Measurements from ENCODE around the gene INSYN2B.

Gene INSYN2B

DNA sequence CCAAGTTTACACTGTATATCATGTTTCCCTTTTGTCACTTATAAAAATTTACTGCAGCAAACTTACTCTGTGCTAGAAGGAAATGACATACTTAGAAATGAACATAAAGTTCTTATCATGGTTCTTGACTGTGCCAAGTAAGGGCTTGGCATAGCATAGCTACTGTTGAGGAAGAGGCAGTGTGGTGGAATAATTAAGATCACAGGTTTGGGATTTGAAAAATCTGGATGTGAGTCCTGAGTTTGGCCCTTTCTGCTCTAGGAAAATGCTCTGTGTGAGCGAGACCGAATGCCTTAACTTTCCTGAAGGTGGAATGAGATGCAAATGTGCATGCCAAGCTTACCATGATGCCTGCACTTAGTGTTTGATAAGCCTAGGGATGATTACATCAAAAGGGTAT, 99.5 kb downstream of the INSYN2B start:
- Histone ChIP-seq H3K36me3 (ENCODE audit: insufficient read depth, low read length) (0 out of 2 replicates have a peak, but pooled peaks cover 9% of the 10 kb centered on the region), H3K9me2 (ENCODE audit: low read depth, low read length) (no peaks in the 10 kb centered on the region), H3K79me2 (ENCODE audit: insufficient read depth, low read length) (no peaks in the 10 kb centered on the region), H4K20me1 (ENCODE audit: insufficient read depth, low read length) (no peaks in the 10 kb centered on the region), H3K9me3 (ENCODE audit: low read length) (no peaks in the 10 kb centered on the region), H3K27me3 (ENCODE audit: insufficient read depth, low read length) (no peaks in the 10 kb centered on the region), H3K9ac (ENCODE audit: low read length) (no peak overlapping the region), H3K4me1 (ENCODE audit: insufficient read depth, low read length, severe bottlenecking) (no peaks in the 10 kb centered on the region), H2AFZ (ENCODE audit: low read length) (no peak overlapping the region), H3F3A (ENCODE audit: insufficient read depth, low read length) (no peaks in the 10 kb centered on the region), H3K27ac (ENCODE audit: low read depth, low read length, poor library complexity, severe bottlenecking) (no peak overlapping the region), H3K4me3 (ENCODE audit: low read depth, low read length, poor library complexity, severe bottlenecking) (no peak overlapping the region), H3K4me2 (ENCODE audit: low read length) (no peak overlapping the region)
- TF ChIP-seq EZH2 (IDR thresholded peaks at IDR 0.05; ENCODE audit: borderline replicate concordance, low read length), result no peak
- TF ChIP-seq, protein P1, sequence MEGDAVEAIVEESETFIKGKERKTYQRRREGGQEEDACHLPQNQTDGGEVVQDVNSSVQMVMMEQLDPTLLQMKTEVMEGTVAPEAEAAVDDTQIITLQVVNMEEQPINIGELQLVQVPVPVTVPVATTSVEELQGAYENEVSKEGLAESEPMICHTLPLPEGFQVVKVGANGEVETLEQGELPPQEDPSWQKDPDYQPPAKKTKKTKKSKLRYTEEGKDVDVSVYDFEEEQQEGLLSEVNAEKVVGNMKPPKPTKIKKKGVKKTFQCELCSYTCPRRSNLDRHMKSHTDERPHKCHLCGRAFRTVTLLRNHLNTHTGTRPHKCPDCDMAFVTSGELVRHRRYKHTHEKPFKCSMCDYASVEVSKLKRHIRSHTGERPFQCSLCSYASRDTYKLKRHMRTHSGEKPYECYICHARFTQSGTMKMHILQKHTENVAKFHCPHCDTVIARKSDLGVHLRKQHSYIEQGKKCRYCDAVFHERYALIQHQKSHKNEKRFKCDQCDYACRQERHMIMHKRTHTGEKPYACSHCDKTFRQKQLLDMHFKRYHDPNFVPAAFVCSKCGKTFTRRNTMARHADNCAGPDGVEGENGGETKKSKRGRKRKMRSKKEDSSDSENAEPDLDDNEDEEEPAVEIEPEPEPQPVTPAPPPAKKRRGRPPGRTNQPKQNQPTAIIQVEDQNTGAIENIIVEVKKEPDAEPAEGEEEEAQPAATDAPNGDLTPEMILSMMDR (IDR thresholded peaks at IDR 0.05; ENCODE audit: low read length), result no peak

DNA sequence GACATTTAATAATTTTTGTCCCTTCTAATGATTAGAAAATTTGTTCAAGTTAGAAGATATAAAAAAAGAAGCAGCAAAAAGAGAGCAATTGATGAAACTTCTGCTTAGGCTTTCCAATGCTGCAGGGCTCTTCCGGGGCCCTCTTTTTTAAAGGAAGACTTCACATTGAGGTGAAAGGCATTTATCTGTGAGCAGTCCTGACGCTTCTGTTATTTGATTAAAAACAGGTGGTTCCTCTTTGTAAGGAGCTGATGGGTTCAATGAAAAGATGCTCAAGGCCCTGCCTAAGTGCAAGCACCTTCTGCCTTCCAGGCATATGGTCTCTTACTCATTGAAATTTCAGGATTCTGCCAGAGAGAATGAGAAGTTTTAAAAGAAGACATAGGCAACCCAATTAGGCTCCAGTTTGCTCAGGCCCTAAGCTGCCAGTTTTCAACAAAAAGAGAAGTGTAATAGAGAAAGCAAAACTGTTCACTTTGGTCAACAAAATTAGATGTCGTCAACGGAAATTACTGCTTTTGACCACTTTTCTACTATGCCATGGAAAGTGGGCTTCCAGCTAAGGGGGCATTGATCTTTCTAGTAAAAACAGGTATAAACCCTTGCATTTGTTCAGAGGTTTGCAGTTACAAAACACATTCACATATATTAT, 100.2 kb downstream of the INSYN2B start:
- H3K4me3 ChIP-seq (ENCODE audit: low read depth, low read length, poor library complexity, severe bottlenecking), result no peak overlapping the region
- no peak overlapping the region for H2AFZ ChIP-seq (ENCODE audit: low read length)
- no peak overlapping the region for H3K9ac ChIP-seq (ENCODE audit: low read length)
- no peaks in the 10 kb centered on the region for H3K9me3 ChIP-seq (ENCODE audit: low read length)
- no peaks in the 10 kb centered on the region for H3K79me2 ChIP-seq (ENCODE audit: insufficient read depth, low read length)
- no peaks in the 10 kb centered on the region for H4K20me1 ChIP-seq (ENCODE audit: insufficient read depth, low read length)
- H3K36me3 ChIP-seq (ENCODE audit: insufficient read depth, low read length), result 0 out of 2 replicates have a peak, but pooled peaks cover 9% of the 10 kb centered on the region
- H3K4me2 ChIP-seq (ENCODE audit: low read length), result no peak overlapping the region
- no peaks in the 10 kb centered on the region for H3K9me2 ChIP-seq (ENCODE audit: low read depth, low read length)
- H3F3A ChIP-seq (ENCODE audit: insufficient read depth, low read length), result no peaks in the 10 kb centered on the region
- H3K4me1 ChIP-seq (ENCODE audit: insufficient read depth, low read length, severe bottlenecking), result no peaks in the 10 kb centered on the region
- no peaks in the 10 kb centered on the region for H3K27me3 ChIP-seq (ENCODE audit: insufficient read depth, low read length)
- H3K27ac ChIP-seq (ENCODE audit: low read depth, low read length, poor library complexity, severe bottlenecking), result no peak overlapping the region
- no peak for TF ChIP-seq EZH2 (IDR thresholded peaks at IDR 0.05; ENCODE audit: borderline replicate concordance, low read length)
- TF ChIP-seq, protein P1 (IDR thresholded peaks at IDR 0.05; ENCODE audit: low read length), result no peak

DNA sequence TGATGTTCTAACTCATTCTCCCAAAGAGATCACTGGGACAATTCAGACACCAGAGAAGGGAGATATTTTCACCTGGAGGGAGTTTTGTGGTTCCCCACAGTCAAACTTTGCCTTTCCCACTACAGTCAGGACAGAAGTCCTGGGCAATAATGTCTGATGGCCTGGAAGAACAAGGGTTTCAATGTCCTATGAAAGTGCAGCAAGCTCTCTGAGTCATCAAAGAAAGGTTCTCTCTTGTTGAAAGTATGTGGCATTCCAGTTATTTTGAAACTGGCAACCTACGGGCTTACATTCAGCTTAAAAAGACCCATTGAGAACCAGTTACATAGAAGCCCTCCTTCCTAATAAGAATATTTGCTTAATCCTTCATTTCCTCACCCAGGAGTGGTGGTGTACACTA, 103.9 kb downstream of the INSYN2B start:
- Histone ChIP-seq H4K20me1 (ENCODE audit: insufficient read depth, low read length) (no peaks in the 10 kb centered on the region), H3K9me2 (ENCODE audit: low read depth, low read length) (no peaks in the 10 kb centered on the region), H2AFZ (ENCODE audit: low read length) (no peak overlapping the region), H3K9me3 (ENCODE audit: low read length) (no peaks in the 10 kb centered on the region), H3K4me3 (ENCODE audit: low read depth, low read length, poor library complexity, severe bottlenecking) (no peak overlapping the region), H3K27ac (ENCODE audit: low read depth, low read length, poor library complexity, severe bottlenecking) (no peak overlapping the region), H3F3A (ENCODE audit: insufficient read depth, low read length) (no peaks in the 10 kb centered on the region), H3K9ac (ENCODE audit: low read length) (no peak overlapping the region), H3K27me3 (ENCODE audit: insufficient read depth, low read length) (no peaks in the 10 kb centered on the region), H3K4me2 (ENCODE audit: low read length) (no peak overlapping the region), H3K36me3 (ENCODE audit: insufficient read depth, low read length) (0 out of 2 replicates have a peak, but pooled peaks cover 12% of the 10 kb centered on the region), H3K4me1 (ENCODE audit: insufficient read depth, low read length, severe bottlenecking) (no peaks in the 10 kb centered on the region), H3K79me2 (ENCODE audit: insufficient read depth, low read length) (no peaks in the 10 kb centered on the region)
- TF ChIP-seq, protein P1 (IDR thresholded peaks at IDR 0.05; ENCODE audit: low read length), result no peak
- TF ChIP-seq EZH2 (IDR thresholded peaks at IDR 0.05; ENCODE audit: borderline replicate concordance, low read length), result no peak

Data from OCI-LY1 (cell line).